NCI-H748 (cell line): ENCODE measurements around the gene EPHA3.

Source experiments
- DNase-seq: peaks from one replicate; lab custom pipeline; 2025; ENCODE audit not compliant: unreplicated experiment; lab: John Stamatoyannopoulos, UW

The EPHA3 gene

DNA sequence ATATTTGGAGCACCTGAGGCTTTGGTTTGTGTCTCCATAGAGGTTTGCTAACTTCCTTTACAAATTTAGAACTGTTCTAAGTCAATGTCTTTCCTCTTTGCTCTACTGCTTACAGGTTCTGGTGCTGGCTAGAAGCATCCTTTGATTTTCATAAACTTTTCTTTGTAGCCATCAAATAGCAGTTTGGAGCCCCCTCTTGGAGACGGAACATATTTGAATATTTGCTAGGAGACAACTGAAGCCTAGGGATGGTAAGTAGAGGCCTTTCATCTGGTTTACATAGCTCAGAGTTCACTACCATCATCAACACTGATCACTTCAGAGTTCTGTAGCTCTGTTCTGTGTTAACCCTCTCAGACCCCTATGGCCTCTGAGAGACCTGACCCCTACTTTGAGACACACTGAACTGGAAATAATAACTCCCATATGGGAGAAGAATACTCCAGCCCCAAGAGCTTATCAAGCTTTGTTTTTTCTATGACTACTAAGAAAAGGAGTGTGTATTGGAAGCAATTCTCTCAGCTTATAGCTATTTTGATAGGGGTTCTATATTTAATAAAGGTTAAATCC, 420.4 kb downstream of the EPHA3 start:
- DNase-seq = no peak
